SH-SY5Y (cell line): ENCODE results near the gene CBR4.

Source experiments
- GATA2 ChIP-seq: IDR thresholded peaks from 2 replicates; pipeline ENCODE4 v1.6.1; 2011; ENCODE audit warnings: mild to moderate bottlenecking, low read depth, low read length
- GATA3 ChIP-seq: IDR thresholded peaks from 2 replicates; pipeline ENCODE4 v1.6.1; 2011; ENCODE audit warnings: low read depth, mild to moderate bottlenecking, low read length, moderate library complexity

GRCh38 chr4:169045862-169046584, 36.0 kb upstream of the CBR4 start:
- TF ChIP-seq GATA2 (no peak), GATA3 (no peak)
